Skeletal muscle tissue (tissue), 4 donors: ENCODE measurements around the gene C18orf32. TPM values are rescaled to one million over a fixed set of nuclear protein-coding genes. Genes with fewer than 3 reads are reported as not detected.
"Not testable (repeated sequence)": the region's sequence is repeated elsewhere in the genome, so short reads cannot be mapped to it uniquely, and the experiment has no call there.

ENCODE experiments used
- H3K27ac ChIP-seq: one replicate; pipeline ENCODE4 v1.7.0; 2013; ENCODE audit warnings: mild to moderate bottlenecking, low read depth, low read length, inconsistent platforms
- H3K27me3 ChIP-seq, 3 donors: one replicate each; pipeline ENCODE4 v1.7.0; 2013; ENCODE audit warnings: low read length in 3 of 3; ENCODE audit not compliant: control insufficient read depth in 3 of 3, insufficient read depth in 3 of 3
- H3K36me3 ChIP-seq, 3 donors: one replicate each; pipeline ENCODE4 v1.7.0; 2013; ENCODE audit warnings: low read length in 3 of 3; ENCODE audit not compliant: control insufficient read depth in 3 of 3, insufficient read depth in 3 of 3
- H3K4me1 ChIP-seq, 3 donors: one replicate each; pipeline ENCODE4 v1.7.0; 2013; ENCODE audit warnings: low read length in 3 of 3, mild to moderate bottlenecking in 3 of 3; ENCODE audit not compliant: control insufficient read depth in 3 of 3, insufficient read depth in 3 of 3
- H3K4me3 ChIP-seq, 3 donors: one replicate each; pipeline ENCODE4 v1.7.0; 2013; ENCODE audit warnings: low read length in 3 of 3
- H3K9ac ChIP-seq, 3 donors: one replicate each; pipeline ENCODE4 v1.7.0; 2013; ENCODE audit warnings: low read length in 3 of 3, mild to moderate bottlenecking in 3 of 3, moderate library complexity in 2 of 3, low read depth in 1 of 3
- H3K9me3 ChIP-seq, 3 donors: one replicate each; pipeline ENCODE4 v1.7.0; 2013; ENCODE audit warnings: low read length in 3 of 3; ENCODE audit not compliant: control insufficient read depth in 3 of 3
- total RNA-seq: library from RNA; depleted of rRNA; stranded (reverse); fragments of >200 nt; gene quantifications from one replicate; pipeline ENCODE4 v1.2.3, GENCODE V29; 2014
- donor health status: Osteomylitis.

C18orf32 gene
- 4.7 TPM for total RNA-seq

DNA sequence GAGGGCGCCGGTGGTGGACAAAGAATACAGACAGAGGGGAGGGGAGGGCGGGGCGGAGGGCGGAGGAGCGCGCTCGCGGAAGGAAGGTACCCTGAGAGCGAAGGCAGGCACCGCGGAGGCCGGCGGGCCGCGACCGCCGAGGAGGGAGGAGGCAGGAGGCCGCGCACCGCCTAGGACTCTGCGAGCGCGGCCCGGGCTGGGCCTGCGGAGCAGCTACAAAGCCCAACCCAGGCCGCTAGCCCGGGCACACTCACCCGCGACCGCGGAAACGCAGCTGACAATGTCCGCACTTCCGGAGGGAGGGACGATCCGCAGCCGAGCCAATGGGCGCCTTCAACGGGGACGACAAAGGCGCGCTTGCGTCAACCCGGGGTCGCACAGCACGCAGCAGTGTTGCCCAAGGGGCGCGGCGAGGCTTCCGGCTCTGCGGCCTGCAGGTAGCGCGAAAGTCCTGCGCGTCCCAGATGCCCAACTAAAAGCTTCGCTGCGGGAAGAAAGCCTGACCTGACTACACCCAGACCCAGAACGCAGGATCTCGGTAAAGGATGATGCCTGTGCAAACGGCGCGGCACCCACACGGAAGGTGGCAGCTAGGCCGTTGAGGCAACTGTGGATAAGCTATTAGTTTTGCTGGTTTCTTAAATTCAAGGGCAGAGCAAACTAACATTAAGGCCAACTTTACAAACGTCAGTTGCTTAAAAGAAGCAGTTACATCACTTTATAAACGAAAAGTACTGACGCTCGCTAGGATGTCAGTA, at the start of gene C18orf32:
Gene C18orf32, minus strand, starts transcription at position 282 of the 758 bp plus-strand sequence. CDS start 3,486 bp downstream, outside the sequence.
- H3K4me3 ChIP-seq: peak within 1 kb of the TSS; percentile 79 to 99 (median 91)
- H3K27ac ChIP-seq: peak within 1 kb of the TSS; percentile 85
- H3K9ac ChIP-seq: peak within 1 kb of the TSS; percentile 84 to 88 (median 85)
- H3K9me3 ChIP-seq: no peaks in the 10 kb centered on the region
- H3K27me3 ChIP-seq: no peaks in the 10 kb centered on the region
- peaks cover 7 to 26% (median 20%) of the 10 kb centered on the region in 3 donors for H3K4me1 ChIP-seq
- peaks cover 11 to 37% (median 35%) of the 10 kb centered on the region in 3 donors for H3K36me3 ChIP-seq

DNA sequence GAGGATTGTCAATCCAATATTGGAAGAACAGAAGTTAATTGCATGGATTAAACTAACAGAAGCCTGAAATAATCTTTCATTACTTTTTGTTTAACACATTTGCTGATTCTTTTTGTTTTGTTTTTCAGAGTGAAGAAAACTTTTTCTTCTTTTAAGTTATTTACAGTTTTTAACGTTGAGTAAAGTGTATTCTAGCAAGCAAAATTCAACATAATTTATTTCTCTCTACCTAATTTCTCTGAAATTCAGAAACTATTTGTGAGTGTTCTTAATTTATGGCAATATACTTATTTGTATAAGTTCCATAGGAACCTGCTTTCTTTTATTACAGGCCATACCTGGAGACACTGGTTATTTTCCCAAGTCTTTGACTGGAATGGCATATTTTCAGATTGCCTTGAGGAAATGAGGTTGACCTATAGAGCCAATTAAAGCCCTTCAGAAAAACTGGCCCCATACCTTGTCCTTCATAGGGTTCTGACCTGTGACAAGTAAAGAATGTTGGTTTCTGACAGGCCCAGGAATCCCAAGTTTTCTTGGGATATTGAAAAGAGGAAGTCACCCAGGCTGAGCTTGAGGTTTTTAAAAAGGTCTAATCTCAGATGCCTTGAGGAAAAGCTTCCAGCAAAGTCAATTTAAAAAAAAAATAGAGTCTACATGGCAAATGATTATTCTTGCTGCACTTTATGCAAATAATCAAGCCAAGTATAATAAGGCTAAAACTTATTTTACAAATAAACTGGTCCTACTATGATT, 48.0 kb upstream of the C18orf32 start:
- Histone ChIP-seq H3K27me3 (no peaks in the 10 kb centered on the region), H3K36me3 (no peaks in the 10 kb centered on the region), H3K9ac (no peak overlapping the region), H3K4me1 (no peaks in the 10 kb centered on the region), H3K4me3 (no peak overlapping the region), H3K9me3 (no peaks in the 10 kb centered on the region), H3K27ac (no peak overlapping the region)

DNA sequence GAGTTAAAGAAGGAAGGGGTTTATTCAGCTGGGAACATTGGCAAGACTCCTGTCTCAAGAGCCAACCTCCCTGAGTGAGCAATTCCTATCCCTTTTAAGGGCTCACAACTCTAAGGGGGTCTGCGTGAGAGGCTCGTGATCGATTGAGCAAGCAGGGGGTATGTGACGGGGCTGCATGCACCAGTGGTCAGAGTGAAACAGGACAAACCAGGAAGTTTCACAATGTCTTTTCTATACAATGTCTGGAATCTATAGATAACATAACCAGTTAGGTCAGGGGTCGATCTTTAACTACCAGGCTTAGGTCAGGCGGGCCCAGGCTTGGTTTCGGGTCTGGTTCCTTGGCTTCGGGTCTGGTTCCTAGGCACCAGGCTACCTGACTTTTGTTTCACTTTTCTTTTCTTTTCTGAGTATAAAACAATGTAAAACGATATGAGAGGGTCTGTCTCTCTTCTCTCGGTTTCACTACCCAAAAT, 44.7 kb upstream of the C18orf32 start:
- H3K4me1 ChIP-seq: no peaks in the 10 kb centered on the region
- no peak overlapping the region for H3K4me3 ChIP-seq
- H3K36me3 ChIP-seq: no peaks in the 10 kb centered on the region
- H3K9me3 ChIP-seq: no peaks in the 10 kb centered on the region
- no peak overlapping the region for H3K27ac ChIP-seq
- no peak overlapping the region for H3K9ac ChIP-seq
- no peaks in the 10 kb centered on the region for H3K27me3 ChIP-seq

DNA sequence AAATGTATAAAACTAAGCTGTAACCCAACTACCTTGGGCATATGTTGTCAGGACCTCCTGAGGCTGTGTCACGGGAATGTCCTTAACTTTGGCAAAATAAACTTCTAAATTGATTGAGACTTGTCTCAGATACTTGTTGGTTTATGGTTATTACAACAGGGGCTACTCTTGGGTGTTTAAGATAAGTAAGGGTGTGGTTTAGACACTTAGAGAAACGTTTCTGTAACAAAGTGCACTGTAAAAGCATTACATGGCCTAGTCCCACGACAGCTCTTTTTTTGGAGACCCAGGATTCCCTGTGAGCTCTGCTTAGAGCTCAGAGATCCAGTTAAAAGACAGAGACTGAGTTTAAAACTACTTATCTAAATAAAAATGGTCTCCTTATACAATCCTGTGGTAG, 42.6 kb upstream of the C18orf32 start:
- Histone ChIP-seq H3K9ac (no peak overlapping the region), H3K27ac (no peak overlapping the region), H3K36me3 (no peaks in the 10 kb centered on the region), H3K4me3 (no peak overlapping the region), H3K9me3 (no peaks in the 10 kb centered on the region), H3K27me3 (no peaks in the 10 kb centered on the region), H3K4me1 (no peaks in the 10 kb centered on the region)

DNA sequence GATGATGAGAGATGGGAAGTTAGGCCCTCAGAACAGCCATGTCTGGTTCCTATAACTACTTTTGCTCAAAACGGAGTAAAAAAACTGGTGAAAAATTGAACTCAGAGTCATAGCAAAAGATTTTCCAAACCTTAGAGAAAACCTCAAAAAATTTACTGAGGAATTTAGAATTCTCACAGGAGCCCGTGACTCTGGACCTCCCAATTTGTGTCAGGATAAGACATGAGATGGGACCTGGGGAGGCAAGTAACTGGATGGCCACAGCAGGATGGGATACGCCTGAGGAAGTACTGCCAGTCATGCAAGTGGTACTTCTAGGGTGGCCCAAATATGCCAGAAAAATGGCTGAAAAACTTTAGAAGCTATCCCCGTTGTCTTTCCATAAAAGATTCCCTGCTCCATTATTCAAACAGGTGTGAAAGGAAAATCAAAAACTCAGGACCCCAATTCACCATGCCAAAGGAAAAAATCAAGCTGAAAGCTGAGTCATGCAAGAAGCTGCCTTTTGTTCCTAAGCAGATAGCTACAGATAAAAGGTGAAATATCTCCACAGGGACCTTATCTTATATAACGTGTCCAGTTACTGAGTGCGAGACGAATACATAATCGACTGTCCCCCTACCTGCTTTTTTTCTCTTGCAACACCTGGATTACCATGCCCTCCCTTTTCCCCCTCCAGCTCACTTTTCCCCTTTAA, 40.7 kb upstream of the C18orf32 start:
- Histone ChIP-seq H3K36me3 (no peaks in the 10 kb centered on the region), H3K9me3 (no peaks in the 10 kb centered on the region), H3K4me3 (no peak overlapping the region), H3K27ac (no peak overlapping the region), H3K27me3 (no peaks in the 10 kb centered on the region), H3K4me1 (no peaks in the 10 kb centered on the region), H3K9ac (no peak overlapping the region)

DNA sequence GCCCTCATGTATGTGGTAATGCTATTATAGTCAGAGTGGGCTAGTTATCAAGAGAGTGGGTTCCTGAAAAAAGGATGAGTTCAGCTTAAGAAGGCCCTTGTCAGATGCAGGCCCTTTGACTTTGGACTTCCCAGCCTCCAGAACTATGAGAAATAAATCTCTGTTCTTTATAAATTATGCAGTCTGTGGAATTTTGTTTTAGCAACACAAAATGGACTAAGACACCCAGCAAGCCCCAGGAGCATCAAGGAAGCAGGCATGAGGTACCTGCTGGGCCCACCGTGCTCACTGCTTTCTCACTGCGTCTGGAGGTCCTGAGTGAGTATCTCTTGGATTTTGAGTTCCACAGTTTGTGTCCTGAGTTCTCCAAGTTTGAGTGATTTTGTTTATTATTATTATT, 38.9 kb upstream of the C18orf32 start:
- H3K4me3 ChIP-seq: no peak overlapping the region
- no peaks in the 10 kb centered on the region for H3K9me3 ChIP-seq
- H3K36me3 ChIP-seq: no peaks in the 10 kb centered on the region

DNA sequence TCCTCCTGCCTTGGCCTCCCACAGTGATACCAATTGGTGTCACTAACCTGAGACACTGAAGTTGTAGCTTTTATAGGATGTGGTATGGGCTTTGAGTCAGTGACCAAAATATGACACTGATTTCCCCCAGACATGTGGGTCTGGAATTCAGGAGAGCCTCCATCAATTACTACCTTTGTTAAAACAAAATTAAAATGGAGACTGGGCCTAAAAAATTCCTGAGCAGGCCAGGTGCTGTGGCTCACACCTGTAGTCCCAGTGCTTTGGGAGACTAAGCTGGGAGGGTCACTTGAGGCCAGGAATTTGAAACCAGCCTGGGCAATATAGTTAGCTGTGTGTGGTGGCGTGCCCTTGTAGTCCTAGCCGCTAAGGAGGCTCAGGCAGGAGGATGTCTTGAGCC, 37.9 kb upstream of the C18orf32 start:
- Histone ChIP-seq H3K36me3 (no peaks in the 10 kb centered on the region), H3K4me3 (no peak overlapping the region), H3K9ac (no peak overlapping the region), H3K27me3 (no peaks in the 10 kb centered on the region), H3K9me3 (no peaks in the 10 kb centered on the region), H3K27ac (no peak overlapping the region), H3K4me1 (no peaks in the 10 kb centered on the region)

More for the DNA sequence above, 38.9 kb upstream of the C18orf32 start:
- H3K27me3 ChIP-seq: no peaks in the 10 kb centered on the region
- H3K4me1 ChIP-seq: no peaks in the 10 kb centered on the region
- no peak overlapping the region for H3K9ac ChIP-seq
- H3K27ac ChIP-seq: no peak overlapping the region

DNA sequence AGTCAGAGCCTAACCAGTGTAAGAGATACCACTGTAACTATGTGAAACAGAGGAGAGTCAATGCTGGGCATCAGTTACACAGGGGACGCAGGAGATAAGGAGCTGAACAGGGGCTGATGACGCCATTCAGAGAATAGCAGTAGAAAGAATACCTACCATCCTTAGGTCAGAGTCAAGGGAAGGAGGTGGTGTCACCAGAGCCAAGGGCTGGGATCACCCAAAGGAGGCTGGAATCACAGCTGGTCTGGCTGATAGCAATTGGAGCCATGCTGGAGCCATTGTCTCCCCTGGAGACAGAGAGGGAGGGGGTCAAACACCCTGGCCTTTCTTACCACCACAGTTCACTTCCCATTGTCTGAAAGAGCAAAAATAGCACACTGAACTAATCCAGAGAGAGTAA, 37.3 kb upstream of the C18orf32 start:
- H3K27me3 ChIP-seq: no peaks in the 10 kb centered on the region
- H3K4me3 ChIP-seq: no peak overlapping the region
- no peak overlapping the region for H3K27ac ChIP-seq
- H3K9ac ChIP-seq: no peak overlapping the region
- no peaks in the 10 kb centered on the region for H3K4me1 ChIP-seq
- no peaks in the 10 kb centered on the region for H3K36me3 ChIP-seq
- H3K9me3 ChIP-seq: no peaks in the 10 kb centered on the region

DNA sequence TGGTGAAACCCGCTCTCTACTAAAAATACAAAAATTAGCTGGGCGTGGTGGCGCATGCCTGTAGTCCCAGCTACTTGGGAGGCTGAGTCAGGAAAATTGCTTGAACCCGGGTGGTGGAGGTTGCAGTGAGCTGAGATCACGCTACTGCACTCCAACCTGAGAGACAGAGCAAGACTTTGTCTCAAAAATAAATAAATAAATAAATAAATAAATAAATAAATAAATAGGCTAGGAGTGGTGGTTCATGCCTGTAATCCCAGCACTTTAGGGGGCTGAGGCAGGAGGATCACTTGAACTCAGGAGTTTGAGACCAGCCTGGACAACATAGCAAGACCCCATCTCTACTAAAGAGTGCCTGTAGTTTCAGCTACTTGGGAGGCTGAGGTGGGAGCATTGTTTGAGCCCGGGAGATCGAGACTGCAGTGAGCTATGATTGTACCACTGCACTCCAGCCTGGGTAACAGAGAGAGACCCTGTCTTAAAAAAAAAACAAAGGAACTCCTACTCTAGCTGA, 36.6 kb upstream of the C18orf32 start:
- not testable (repeated sequence) for H3K27me3 ChIP-seq, H3K9me3 ChIP-seq, H3K9ac ChIP-seq, H3K4me3 ChIP-seq, H3K36me3 ChIP-seq, H3K27ac ChIP-seq, H3K4me1 ChIP-seq
